A549 (cell line): Measurements from ENCODE around the gene RIN3. TPM values are rescaled to one million over a fixed set of nuclear protein-coding genes. Genes with fewer than 3 reads are reported as not detected.
A peak's percentile ranks its signal among the peaks of the same experiment; 100 is the strongest.

Experiments used
- ATAC-seq, 2 experiments: fragments of 200-7000 bp in 1 of 2; fragments of >200 bp in 1 of 2; cut with Nextera tagmentation in 1 of 2; cut with Tn5 transposase in 1 of 2; 3 replicates each; pipeline versions ENCODE4 v1.8.0 to v1.9.1; 2018 to 2020; ENCODE audit warnings: mild to moderate bottlenecking in 1 of 2, moderate library complexity in 1 of 2
- CTCF ChIA-PET: fragments of 300-600 bp; sonication (Branson Sonifier 250); formaldehyde crosslinking; extraction: SDS; loops from one replicate; lab custom pipeline; 2021; ENCODE audit warnings: antibody characterized with exemption, inconsistent platforms; lab: Yijun Ruan, JAX
- POLR2A ChIA-PET: fragments of 350-600 bp; formaldehyde crosslinking; extraction: SDS; loops from one replicate; lab custom pipeline; 2021; ENCODE audit warnings: antibody characterized with exemption, inconsistent platforms; lab: Yijun Ruan, JAX
- DNase-seq, 2 experiments: peaks; one replicate each; pipeline versions ENCODE4 v3.0.0 to v3.0.0-alpha.2; 2011 to 2016; ENCODE audit warnings: low read depth in 1 of 2, low spot score in 1 of 2
- FAIRE-seq: peaks from 2 replicates; lab custom pipeline; 2011; peaks lifted over from hg19 to GRCh38; lab: Jason Lieb, UNC
- H3K27ac ChIP-seq, 2 experiments: fragments of >200 bp; sonication (Bioruptor Twin); formaldehyde crosslinking; 3 replicates each; pipeline ENCODE4 v1.5.1; 2016 to 2017
- H3K4me1 ChIP-seq: fragments of >200 bp; sonication (Bioruptor Twin); formaldehyde crosslinking; 3 replicates; pipeline ENCODE4 v1.6.1; 2016
- H3K4me2 ChIP-seq: fragments of >200 bp; sonication (Bioruptor Twin); formaldehyde crosslinking; 3 replicates; pipeline ENCODE4 v1.6.1; 2016
- H3K4me3 ChIP-seq: fragments of >200 bp; sonication (Bioruptor Twin); formaldehyde crosslinking; 3 replicates; pipeline ENCODE4 v1.5.1; 2016
- H3K9me3 ChIP-seq: fragments of >200 bp; sonication (Bioruptor Twin); formaldehyde crosslinking; 3 replicates; pipeline ENCODE4 v1.6.1; 2016
- BHLHE40 ChIP-seq: IDR thresholded peaks from 2 replicates; pipeline ENCODE4 v1.6.1; 2012; ENCODE audit warnings: low read depth, low read length, inconsistent platforms
- CBX2 ChIP-seq: fragments of 200-600 bp; sonication (generic); IDR thresholded peaks from 2 replicates; pipeline ENCODE4 v1.6.1; 2016; ENCODE audit warnings: low read depth, mild to moderate bottlenecking, borderline replicate concordance
- CHD4 ChIP-seq: fragments of 200-600 bp; sonication (generic); IDR thresholded peaks from 2 replicates; pipeline ENCODE4 v1.6.1; 2016; ENCODE audit warnings: antibody characterized with exemption, mild to moderate bottlenecking, borderline replicate concordance
- ESRRA ChIP-seq: fragments of 150-350 bp; IDR thresholded peaks from 2 replicates; pipeline ENCODE4 v1.6.1; 2014; ENCODE audit warnings: mild to moderate bottlenecking, low read length, borderline replicate concordance
- FOSL2 ChIP-seq, 2 experiments: fragments of 450-650 bp in 1 of 2; fragments of >200 bp in 1 of 2; sonication (Bioruptor Twin) in 1 of 2; formaldehyde crosslinking; IDR thresholded peaks; 2 replicates each; pipeline versions ENCODE4 v1.5.0 to v1.6.1; 2016 to 2020; ENCODE audit warnings: mild to moderate bottlenecking in 1 of 2, moderate library complexity in 1 of 2
- FOXS1 ChIP-seq: fragments of 250-450 bp; sonication (Bioruptor Pico); IDR thresholded peaks from 2 replicates; pipeline ENCODE4 v1.5.0; 2020; ENCODE audit warnings: mild to moderate bottlenecking, moderate library complexity
- HOXB13 ChIP-seq: fragments of 250-450 bp; sonication (Bioruptor Pico); IDR thresholded peaks from 2 replicates; pipeline ENCODE4 v1.5.0; 2020; ENCODE audit warnings: low read depth, mild to moderate bottlenecking, moderate library complexity
- HOXB5 ChIP-seq: fragments of 250-450 bp; sonication (Bioruptor Pico); IDR thresholded peaks from 2 replicates; pipeline ENCODE4 v1.5.0; 2020; ENCODE audit warnings: mild to moderate bottlenecking, moderate library complexity
- KDM1A ChIP-seq: fragments of 200-600 bp; sonication (generic); IDR thresholded peaks from 2 replicates; pipeline ENCODE4 v1.6.1; 2016; ENCODE audit warnings: low read depth, mild to moderate bottlenecking
- MAFK ChIP-seq: fragments of 450-650 bp; IDR thresholded peaks from 2 replicates; pipeline ENCODE4 v1.6.1; 2014; ENCODE audit not compliant: partially characterized antibody
- MAZ ChIP-seq: fragments of 150-350 bp; IDR thresholded peaks from 2 replicates; pipeline ENCODE4 v1.6.1; 2014; ENCODE audit warnings: antibody characterized with exemption, low read depth, low read length, borderline replicate concordance
- NFE2L2 ChIP-seq: fragments of 150-350 bp; conservative IDR thresholded peaks from 2 replicates; pipeline ENCODE4 v1.6.1; 2014; ENCODE audit warnings: low read length
- NPAS2 ChIP-seq: fragments of 250-450 bp; sonication (Bioruptor Pico); IDR thresholded peaks from 2 replicates; pipeline ENCODE4 v1.8.0; 2022; ENCODE audit warnings: mild to moderate bottlenecking, moderate library complexity, borderline replicate concordance
- POLR2A ChIP-seq: IDR thresholded peaks from 2 replicates; pipeline ENCODE4 v1.6.1; 2012; ENCODE audit warnings: mild to moderate bottlenecking, low read length
- POLR2AphosphoS2 ChIP-seq: conservative IDR thresholded peaks from 2 replicates; pipeline ENCODE4 v1.6.1; 2012; ENCODE audit warnings: low read length, improper control_type of control experiment, inconsistent platforms
- RAD21 ChIP-seq, 2 experiments: fragments of >200 bp in 1 of 2; sonication (Bioruptor Twin) in 1 of 2; formaldehyde crosslinking in 1 of 2; IDR thresholded peaks in 1 of 2; conservative IDR thresholded peaks in 1 of 2; 2 replicates in 1 of 2; 3 replicates in 1 of 2; pipeline ENCODE4 v1.6.1; 2012 to 2018; ENCODE audit warnings: inconsistent platforms in 1 of 2
- SREBF2 ChIP-seq: fragments of 450-650 bp; IDR thresholded peaks from 2 replicates; pipeline ENCODE4 v1.6.1; 2014; ENCODE audit warnings: mild to moderate bottlenecking, moderate library complexity
- TFCP2L1 ChIP-seq: fragments of 250-450 bp; sonication (Bioruptor Pico); IDR thresholded peaks from 2 replicates; pipeline ENCODE4 v1.5.0; 2021; ENCODE audit warnings: mild to moderate bottlenecking
- TP53 ChIP-seq: fragments of 250-450 bp; sonication (Bioruptor Pico); IDR thresholded peaks from 2 replicates; pipeline ENCODE4 v1.5.0; 2021; ENCODE audit warnings: mild to moderate bottlenecking, moderate library complexity
- WGBS: methylation state at CpG from one replicate; pipeline ENCODE4 v1.1.6; 2017; ENCODE audit errors: missing lambda C conversion rate; 5-methylcytosine and 5-hydroxymethylcytosine counted together
- polyA plus RNA-seq, 4 experiments: library from polyadenylated mRNA; depleted of rRNA in 3 of 4; stranded (reverse); fragments of >200 nt; fragmentation: RNase III in 1 of 4; extraction: RNeasy Plus Mini Kit Qiagen cat#74134 plus additional on column Dnase treatment in 1 of 4; gene quantifications; 2 replicates in 3 of 4; 3 replicates in 1 of 4; pipeline ENCODE4 v1.2.3, GENCODE V29; 2011 to 2017
- TF ChIP-seq, protein P1 (sequence below): IDR thresholded peaks from 2 replicates; pipeline ENCODE4 v1.6.1; 2012
- TF ChIP-seq, protein P2 (sequence below): IDR thresholded peaks from 2 replicates; pipeline ENCODE4 v1.6.1; 2012; ENCODE audit warnings: low read depth, borderline replicate concordance
- TF ChIP-seq, protein P3 (sequence below): IDR thresholded peaks from 2 replicates; pipeline ENCODE4 v1.6.1; 2012
- TF ChIP-seq, protein P4 (sequence below): fragments of 250-450 bp; sonication (Bioruptor Pico); IDR thresholded peaks from 2 replicates; pipeline ENCODE4 v1.5.0; 2020; ENCODE audit warnings: low read depth, mild to moderate bottlenecking, moderate library complexity
- TF ChIP-seq, protein P5 (sequence below): fragments of 200-600 bp; sonication (generic); IDR thresholded peaks from 2 replicates; pipeline ENCODE4 v1.6.1; 2016; ENCODE audit warnings: antibody characterized with exemption, mild to moderate bottlenecking, moderate library complexity

Gene RIN3
- polyA plus RNA-seq, 2 of the 4 experiments (the other 2 are of a cell fraction) = 5.6 to 14.5 TPM

DNA sequence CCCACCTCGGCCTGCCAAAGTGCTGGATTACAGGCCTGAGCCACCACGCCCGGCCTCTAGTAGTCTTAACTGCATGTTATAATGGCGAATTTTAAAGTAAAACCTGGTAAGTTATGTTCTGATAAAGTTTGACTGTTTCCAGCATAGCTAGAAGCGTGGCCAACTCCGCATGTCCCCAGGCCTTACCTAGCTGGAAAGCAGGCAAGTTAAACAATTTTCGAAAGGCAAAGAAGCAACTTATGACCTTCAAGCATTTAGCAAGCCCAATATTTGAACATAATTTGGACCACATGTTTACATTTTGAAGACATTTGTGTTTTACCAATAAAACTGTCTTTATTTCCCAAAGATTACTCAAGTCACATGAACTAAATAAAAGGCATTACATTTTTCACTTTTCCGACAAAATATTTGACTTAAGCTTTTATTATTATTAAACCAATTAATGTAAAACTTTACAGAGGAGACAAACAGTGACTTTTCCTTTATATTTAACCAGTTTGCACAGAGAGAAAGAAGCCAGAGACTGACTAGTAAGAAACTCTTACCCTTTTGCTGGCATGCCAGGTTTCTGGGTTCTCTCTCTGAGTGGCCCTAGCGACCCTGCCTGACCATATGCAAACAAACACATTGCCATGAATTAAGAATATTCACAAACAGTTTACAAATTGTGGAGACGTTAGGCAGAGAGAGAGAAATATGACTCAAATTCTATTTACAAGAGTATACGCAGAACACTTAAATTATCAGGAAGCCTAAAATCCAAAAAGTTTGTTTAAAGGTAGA, 106.3 kb downstream of the RIN3 start:
- peaks cover 21% of the 10 kb centered on the region for H3K9me3 ChIP-seq
- ChIA-PET POLR2A (no interaction called here), CTCF (interaction anchor here (1.2 kb wide), 1 partner anchor 67 kb away, joined by 7 read pairs; no protein-coding TSS in a partner anchor)
- H3K4me1 ChIP-seq = peaks cover 18% of the 10 kb centered on the region
- H3K4me2 ChIP-seq = no peak overlapping the region
- FAIRE-seq (peak; percentile 23), DNase-seq (no peak), ATAC-seq (no peak)
- TF ChIP-seq, protein P1, sequence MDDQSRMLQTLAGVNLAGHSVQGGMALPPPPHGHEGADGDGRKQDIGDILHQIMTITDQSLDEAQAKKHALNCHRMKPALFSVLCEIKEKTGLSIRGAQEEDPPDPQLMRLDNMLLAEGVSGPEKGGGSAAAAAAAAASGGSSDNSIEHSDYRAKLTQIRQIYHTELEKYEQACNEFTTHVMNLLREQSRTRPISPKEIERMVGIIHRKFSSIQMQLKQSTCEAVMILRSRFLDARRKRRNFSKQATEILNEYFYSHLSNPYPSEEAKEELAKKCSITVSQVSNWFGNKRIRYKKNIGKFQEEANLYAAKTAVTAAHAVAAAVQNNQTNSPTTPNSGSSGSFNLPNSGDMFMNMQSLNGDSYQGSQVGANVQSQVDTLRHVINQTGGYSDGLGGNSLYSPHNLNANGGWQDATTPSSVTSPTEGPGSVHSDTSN = no peak
- TF ChIP-seq, protein P2, sequence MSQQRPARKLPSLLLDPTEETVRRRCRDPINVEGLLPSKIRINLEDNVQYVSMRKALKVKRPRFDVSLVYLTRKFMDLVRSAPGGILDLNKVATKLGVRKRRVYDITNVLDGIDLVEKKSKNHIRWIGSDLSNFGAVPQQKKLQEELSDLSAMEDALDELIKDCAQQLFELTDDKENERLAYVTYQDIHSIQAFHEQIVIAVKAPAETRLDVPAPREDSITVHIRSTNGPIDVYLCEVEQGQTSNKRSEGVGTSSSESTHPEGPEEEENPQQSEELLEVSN = no peak
- TF ChIP-seq FOSL2 (IDR thresholded peaks at IDR 0.05) (no peak), FOSL2 (CRISPR knock-in tag; IDR thresholded peaks at IDR 0.05) (no peak), HOXB13 (CRISPR knock-in tag) (no peak)
- whole genome bisulfite sequencing = 77% methylated on average over 11 of the region's 11 CpGs
- H3K4me3 ChIP-seq = no peak overlapping the region
- H3K27ac ChIP-seq = 0 out of 6 replicates have a peak overlapping the region, but pooled peaks of 1 of the 2 experiments have one; percentile 52

DNA sequence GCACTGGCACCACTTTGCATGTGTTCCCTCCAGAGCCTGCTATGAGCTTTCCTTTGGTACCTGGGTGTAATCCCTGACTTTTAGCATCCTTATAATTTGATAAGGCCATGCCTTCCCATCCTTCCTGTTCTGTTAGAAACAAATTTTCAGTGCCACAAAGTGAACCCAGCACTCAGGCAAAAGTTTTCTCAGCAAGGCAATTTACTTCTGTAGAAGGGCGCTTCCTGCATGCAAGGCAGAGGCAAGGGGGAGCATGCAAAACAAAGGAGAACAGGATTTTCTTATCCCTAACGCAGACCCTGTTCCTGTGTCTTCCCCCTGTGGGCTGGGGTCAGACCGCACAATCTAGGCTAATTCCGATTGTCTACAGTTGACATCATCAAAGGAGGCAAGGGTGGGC, 108.7 kb downstream of the RIN3 start:
- TF ChIP-seq NPAS2 = no peak
- no peak for TF ChIP-seq POLR2AphosphoS2
- TF ChIP-seq RAD21 (conservative IDR thresholded peaks at IDR 0.05 in 1 of 2, IDR thresholded peaks at IDR 0.05 in 1 of 2) = no peak
- TF ChIP-seq MAZ = no peak
- TF ChIP-seq CHD4 = no peak
- no peak for TF ChIP-seq BHLHE40
- TF ChIP-seq ESRRA = no peak
- TF ChIP-seq TFCP2L1 (CRISPR knock-in tag) = no peak
- no peak for TF ChIP-seq SREBF2
- no peak for TF ChIP-seq CBX2
- TF ChIP-seq POLR2A = no peak
- TF ChIP-seq FOXS1 (CRISPR knock-in tag) = no peak
- TF ChIP-seq MAFK = no peak
- no peak for TF ChIP-seq HOXB13 (CRISPR knock-in tag)
- TF ChIP-seq KDM1A = no peak

DNA sequence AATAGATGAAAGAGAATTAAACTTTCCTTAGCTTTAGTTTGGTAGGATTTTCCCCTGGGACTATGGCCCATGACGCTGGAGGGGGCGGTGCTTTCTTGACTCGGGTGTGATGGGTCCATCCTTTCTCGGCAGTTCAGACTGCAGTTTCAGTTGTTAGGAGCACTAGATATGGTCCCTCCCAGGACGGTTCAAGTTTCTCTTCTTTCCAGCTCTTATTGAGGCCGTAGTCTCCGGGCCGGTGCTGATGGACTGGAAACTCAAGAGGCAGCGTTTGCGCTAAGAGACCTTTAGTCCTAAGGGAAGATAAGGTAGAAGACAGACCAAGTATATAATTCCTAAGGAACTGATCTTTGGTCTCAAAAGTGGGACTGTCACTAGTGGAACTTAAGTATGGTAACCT, 111.2 kb downstream of the RIN3 start:
- H3K4me1 ChIP-seq = peaks cover 27% of the 10 kb centered on the region
- POLR2A ChIA-PET = no interaction called here
- TF ChIP-seq, protein P3, sequence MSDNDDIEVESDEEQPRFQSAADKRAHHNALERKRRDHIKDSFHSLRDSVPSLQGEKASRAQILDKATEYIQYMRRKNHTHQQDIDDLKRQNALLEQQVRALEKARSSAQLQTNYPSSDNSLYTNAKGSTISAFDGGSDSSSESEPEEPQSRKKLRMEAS = no peak
- TF ChIP-seq TP53 (CRISPR knock-in tag) = no peak
- TF ChIP-seq CHD4 = no peak
- TF ChIP-seq, protein P4, sequence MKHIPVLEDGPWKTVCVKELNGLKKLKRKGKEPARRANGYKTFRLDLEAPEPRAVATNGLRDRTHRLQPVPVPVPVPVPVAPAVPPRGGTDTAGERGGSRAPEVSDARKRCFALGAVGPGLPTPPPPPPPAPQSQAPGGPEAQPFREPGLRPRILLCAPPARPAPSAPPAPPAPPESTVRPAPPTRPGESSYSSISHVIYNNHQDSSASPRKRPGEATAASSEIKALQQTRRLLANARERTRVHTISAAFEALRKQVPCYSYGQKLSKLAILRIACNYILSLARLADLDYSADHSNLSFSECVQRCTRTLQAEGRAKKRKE (CRISPR knock-in tag) = no peak
- TF ChIP-seq NFE2L2 = no peak
- no peak for TF ChIP-seq HOXB5 (CRISPR knock-in tag)
- TF ChIP-seq MAZ = no peak
- no peak for TF ChIP-seq POLR2AphosphoS2
- TF ChIP-seq, protein P5, sequence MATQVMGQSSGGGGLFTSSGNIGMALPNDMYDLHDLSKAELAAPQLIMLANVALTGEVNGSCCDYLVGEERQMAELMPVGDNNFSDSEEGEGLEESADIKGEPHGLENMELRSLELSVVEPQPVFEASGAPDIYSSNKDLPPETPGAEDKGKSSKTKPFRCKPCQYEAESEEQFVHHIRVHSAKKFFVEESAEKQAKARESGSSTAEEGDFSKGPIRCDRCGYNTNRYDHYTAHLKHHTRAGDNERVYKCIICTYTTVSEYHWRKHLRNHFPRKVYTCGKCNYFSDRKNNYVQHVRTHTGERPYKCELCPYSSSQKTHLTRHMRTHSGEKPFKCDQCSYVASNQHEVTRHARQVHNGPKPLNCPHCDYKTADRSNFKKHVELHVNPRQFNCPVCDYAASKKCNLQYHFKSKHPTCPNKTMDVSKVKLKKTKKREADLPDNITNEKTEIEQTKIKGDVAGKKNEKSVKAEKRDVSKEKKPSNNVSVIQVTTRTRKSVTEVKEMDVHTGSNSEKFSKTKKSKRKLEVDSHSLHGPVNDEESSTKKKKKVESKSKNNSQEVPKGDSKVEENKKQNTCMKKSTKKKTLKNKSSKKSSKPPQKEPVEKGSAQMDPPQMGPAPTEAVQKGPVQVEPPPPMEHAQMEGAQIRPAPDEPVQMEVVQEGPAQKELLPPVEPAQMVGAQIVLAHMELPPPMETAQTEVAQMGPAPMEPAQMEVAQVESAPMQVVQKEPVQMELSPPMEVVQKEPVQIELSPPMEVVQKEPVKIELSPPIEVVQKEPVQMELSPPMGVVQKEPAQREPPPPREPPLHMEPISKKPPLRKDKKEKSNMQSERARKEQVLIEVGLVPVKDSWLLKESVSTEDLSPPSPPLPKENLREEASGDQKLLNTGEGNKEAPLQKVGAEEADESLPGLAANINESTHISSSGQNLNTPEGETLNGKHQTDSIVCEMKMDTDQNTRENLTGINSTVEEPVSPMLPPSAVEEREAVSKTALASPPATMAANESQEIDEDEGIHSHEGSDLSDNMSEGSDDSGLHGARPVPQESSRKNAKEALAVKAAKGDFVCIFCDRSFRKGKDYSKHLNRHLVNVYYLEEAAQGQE = no peak
- TF ChIP-seq, all 56 proteins: peak for 0
- Histone ChIP-seq H3K9me3 (peaks cover 42% of the 10 kb centered on the region), H3K27ac (peak overlapping the region; percentile 65 to 89; a peak in 5 of 6 replicates), H3K4me3 (no peak overlapping the region), H3K4me2 (peak overlapping the region; percentile 73)
- DNase-seq (no peak), FAIRE-seq (no peak), ATAC-seq (peak; percentile 51 to 62; a peak in 3 of 6 replicates)
- 74% methylated on average over 10 of the region's 10 CpGs for WGBS
- CTCF ChIA-PET = interaction anchor here (0.7 to 2.0 kb wide), 4 partner anchors 9 to 65 kb away, joined by 3 to 5 read pairs (median 4); no protein-coding TSS in a partner anchor

More for the DNA sequence above, 108.7 kb downstream of the RIN3 start:
- Histone ChIP-seq H3K9me3 (peaks cover 33% of the 10 kb centered on the region), H3K4me2 (no peak overlapping the region), H3K4me1 (peaks cover 33% of the 10 kb centered on the region), H3K4me3 (no peak overlapping the region), H3K27ac (no peak overlapping the region)
- ATAC-seq = no peak
- CTCF ChIA-PET = interaction anchor here (1.5 kb wide), 1 partner anchor 9 kb away, joined by 5 read pairs; no protein-coding TSS in a partner anchor
- FAIRE-seq = no peak
- 93% methylated on average over 4 of the region's 4 CpGs for WGBS
- POLR2A ChIA-PET = no interaction called here
- no peak for DNase-seq
